Measurements from ENCODE around the gene SYNE2. TPM values are rescaled to one million over a fixed set of nuclear protein-coding genes. Genes with fewer than 3 reads are reported as not detected.

Gene SYNE2
- total and polyA plus RNA-seq, 10 of the 15 experiments (the other 5 are each of a cell fraction or from before 2014, with no cell fraction given), result 2.1 to 52.7 (median 38.1) TPM

DNA sequence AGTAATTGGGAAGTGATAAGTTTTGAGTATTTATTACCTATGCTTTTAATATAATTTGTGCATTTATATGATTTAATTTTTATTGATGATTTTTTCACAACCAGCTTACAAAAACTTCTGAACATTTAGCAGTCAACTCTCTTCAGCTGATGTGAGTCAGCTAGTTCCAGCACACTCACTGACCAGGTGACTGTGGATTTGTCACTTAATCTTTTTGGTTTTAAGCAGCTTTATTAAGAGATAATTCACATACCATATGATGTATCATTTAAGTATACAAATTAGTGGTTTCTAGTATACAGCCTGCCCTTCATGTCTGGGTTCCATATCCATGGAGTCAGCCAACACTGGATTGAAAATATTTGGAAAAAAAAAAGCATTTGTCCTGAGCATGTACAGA, 103.5 kb downstream of the SYNE2 start:
- CTCF ChIA-PET, result no interaction called here
- TF ChIP-seq ZNF207 (IDR thresholded peaks at IDR 0.05; ENCODE audit: borderline replicate concordance) (no peak), HDAC6 (IDR thresholded peaks at IDR 0.05; ENCODE audit: unreplicated experiment) (no peak), KLF5 (IDR thresholded peaks at IDR 0.05; ENCODE audit: partially characterized antibody) (no peak), CBFB (IDR thresholded peaks at IDR 0.05; ENCODE audit: low read depth) (no peak), KAT2A (conservative IDR thresholded peaks at IDR 0.05; ENCODE audit: control insufficient read depth, low read depth, low read length) (no peak), SMARCA5 (IDR thresholded peaks at IDR 0.05) (no peak)
- TF ChIP-seq, protein P1, sequence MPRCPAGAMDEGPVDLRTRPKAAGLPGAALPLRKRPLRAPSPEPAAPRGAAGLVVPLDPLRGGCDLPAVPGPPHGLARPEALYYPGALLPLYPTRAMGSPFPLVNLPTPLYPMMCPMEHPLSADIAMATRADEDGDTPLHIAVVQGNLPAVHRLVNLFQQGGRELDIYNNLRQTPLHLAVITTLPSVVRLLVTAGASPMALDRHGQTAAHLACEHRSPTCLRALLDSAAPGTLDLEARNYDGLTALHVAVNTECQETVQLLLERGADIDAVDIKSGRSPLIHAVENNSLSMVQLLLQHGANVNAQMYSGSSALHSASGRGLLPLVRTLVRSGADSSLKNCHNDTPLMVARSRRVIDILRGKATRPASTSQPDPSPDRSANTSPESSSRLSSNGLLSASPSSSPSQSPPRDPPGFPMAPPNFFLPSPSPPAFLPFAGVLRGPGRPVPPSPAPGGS (IDR thresholded peaks at IDR 0.05; ENCODE audit: borderline replicate concordance, insufficient read depth, low read depth, low read length, poor library complexity, severe bottlenecking), result no peak
- H3K4me1 ChIP-seq (ENCODE audit: control insufficient read depth, insufficient read depth, low read length), result no peaks in the 10 kb centered on the region
- no peak for ATAC-seq
- no peak overlapping the region for H2AFZ ChIP-seq (ENCODE audit: control insufficient read depth, low read depth, low read length)
- intact Hi-C loops (cut with micrococcal nuclease; ENCODE audit: unreplicated experiment) (no loop called here), in situ Hi-C loops (cut with MboI) (no loop called here)
- BruUV-seq (replicated peaks), result no TSS peak
- no peak overlapping the region for H3K27ac ChIP-seq (ENCODE audit: control insufficient read depth, insufficient read depth)
- no peaks in the 10 kb centered on the region for H3K9me3 ChIP-seq (replicated peaks; ENCODE audit: control insufficient read depth, insufficient read depth, low read length)
- POLR2A ChIA-PET, result no interaction called here
- H3K27me3 ChIP-seq (replicated peaks in 1 of 2; ENCODE audit: control insufficient read depth in 2 of 2, insufficient read depth in 2 of 2, low read length in 1 of 2), result no peaks in the 10 kb centered on the region
- no peaks in the 10 kb centered on the region for H4K20me1 ChIP-seq (ENCODE audit: control insufficient read depth, insufficient read depth)
- no peaks in the 10 kb centered on the region for H3K79me2 ChIP-seq (ENCODE audit: control insufficient read depth, insufficient read depth, low read length)
- peak; percentile 7 for FAIRE-seq
- H3K4me2 ChIP-seq (ENCODE audit: control insufficient read depth, insufficient read depth), result no peak overlapping the region
- H3K36me3 ChIP-seq (ENCODE audit: control insufficient read depth in 2 of 2, insufficient read depth in 2 of 2, low read length in 1 of 2), result peaks cover 1 to 12% of the 10 kb centered on the region in 2 experiments; a peak in 3 of 4 replicates
- RAD21 ChIA-PET (ENCODE audit: unreplicated experiment), result no interaction called here
- DNase-seq (ENCODE audit: low read depth, low spot score), result no peak
- no peak overlapping the region for H3K9ac ChIP-seq (ENCODE audit: control insufficient read depth, insufficient read depth, low read length)
- no peak overlapping the region for H3K4me3 ChIP-seq
- SMC1A ChIA-PET (ENCODE audit: uncharacterized antibody, unreplicated experiment), result interaction anchor here (1.0 to 2.4 kb wide), 4 partner anchors 9 to 335 kb away, joined by 3 to 10 read pairs (median 5); no protein-coding TSS in a partner anchor
